Measurements from ENCODE around the gene P4HA3. TPM values are rescaled to one million over a fixed set of nuclear protein-coding genes. Genes with fewer than 3 reads are reported as not detected.

The P4HA3 gene
- total RNA-seq, 4 donors from 2014 or later, result 0.42 TPM; not detected in 3

DNA sequence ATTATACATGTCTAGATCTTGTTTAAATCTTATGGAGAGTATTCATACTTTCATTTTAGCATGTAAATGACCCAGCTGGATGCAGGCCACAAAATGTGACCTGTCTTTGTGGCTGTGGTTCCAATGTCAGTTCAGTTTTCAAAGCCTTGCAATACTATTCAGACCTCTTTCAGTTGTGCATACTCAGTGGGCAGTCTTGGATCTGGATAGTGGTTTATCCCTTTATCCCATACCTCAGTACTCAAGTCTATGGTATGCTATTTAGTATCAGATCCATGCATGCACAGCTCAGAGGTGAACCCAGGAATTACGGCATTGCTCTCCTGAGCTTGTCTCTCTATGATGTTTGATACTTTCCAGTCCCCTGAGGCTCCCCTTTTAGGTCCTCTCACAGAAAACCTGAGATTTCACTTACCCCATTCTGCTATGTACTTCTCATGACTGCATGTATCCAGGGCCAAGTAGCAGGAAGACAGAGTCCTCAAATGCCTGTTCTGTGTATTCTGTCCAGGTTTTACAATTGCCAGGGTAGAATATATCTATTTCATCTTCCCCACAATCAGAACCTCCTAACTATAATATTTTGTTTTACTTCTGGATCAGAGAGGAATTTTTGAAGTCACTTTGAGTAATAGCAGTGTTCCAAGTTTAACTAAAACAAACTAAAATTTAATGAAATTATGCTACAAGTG, 6.9 kb upstream of the P4HA3 start:
- Histone ChIP-seq H3K27ac (no peak overlapping the region), H3K4me3 (no peak overlapping the region), H3K27me3 (no peaks in the 10 kb centered on the region), H3K36me3 (no peaks in the 10 kb centered on the region), H3K4me1 (peaks cover 7% of the 10 kb centered on the region), H3K9me3 (no peaks in the 10 kb centered on the region)
- WGBS, result 79% methylated on average over 1 of the region's 1 CpG
- TF ChIP-seq EP300 (IDR thresholded peaks at IDR 0.05) (no peak), POLR2AphosphoS5 (IDR thresholded peaks at IDR 0.05) (no peak), POLR2A (IDR thresholded peaks at IDR 0.05) (no peak)
- TF ChIP-seq, protein P1, sequence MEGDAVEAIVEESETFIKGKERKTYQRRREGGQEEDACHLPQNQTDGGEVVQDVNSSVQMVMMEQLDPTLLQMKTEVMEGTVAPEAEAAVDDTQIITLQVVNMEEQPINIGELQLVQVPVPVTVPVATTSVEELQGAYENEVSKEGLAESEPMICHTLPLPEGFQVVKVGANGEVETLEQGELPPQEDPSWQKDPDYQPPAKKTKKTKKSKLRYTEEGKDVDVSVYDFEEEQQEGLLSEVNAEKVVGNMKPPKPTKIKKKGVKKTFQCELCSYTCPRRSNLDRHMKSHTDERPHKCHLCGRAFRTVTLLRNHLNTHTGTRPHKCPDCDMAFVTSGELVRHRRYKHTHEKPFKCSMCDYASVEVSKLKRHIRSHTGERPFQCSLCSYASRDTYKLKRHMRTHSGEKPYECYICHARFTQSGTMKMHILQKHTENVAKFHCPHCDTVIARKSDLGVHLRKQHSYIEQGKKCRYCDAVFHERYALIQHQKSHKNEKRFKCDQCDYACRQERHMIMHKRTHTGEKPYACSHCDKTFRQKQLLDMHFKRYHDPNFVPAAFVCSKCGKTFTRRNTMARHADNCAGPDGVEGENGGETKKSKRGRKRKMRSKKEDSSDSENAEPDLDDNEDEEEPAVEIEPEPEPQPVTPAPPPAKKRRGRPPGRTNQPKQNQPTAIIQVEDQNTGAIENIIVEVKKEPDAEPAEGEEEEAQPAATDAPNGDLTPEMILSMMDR (IDR thresholded peaks at IDR 0.05), result no peak
- DNase-seq (ENCODE audit: low spot score in 2 of 2), result no peak

DNA sequence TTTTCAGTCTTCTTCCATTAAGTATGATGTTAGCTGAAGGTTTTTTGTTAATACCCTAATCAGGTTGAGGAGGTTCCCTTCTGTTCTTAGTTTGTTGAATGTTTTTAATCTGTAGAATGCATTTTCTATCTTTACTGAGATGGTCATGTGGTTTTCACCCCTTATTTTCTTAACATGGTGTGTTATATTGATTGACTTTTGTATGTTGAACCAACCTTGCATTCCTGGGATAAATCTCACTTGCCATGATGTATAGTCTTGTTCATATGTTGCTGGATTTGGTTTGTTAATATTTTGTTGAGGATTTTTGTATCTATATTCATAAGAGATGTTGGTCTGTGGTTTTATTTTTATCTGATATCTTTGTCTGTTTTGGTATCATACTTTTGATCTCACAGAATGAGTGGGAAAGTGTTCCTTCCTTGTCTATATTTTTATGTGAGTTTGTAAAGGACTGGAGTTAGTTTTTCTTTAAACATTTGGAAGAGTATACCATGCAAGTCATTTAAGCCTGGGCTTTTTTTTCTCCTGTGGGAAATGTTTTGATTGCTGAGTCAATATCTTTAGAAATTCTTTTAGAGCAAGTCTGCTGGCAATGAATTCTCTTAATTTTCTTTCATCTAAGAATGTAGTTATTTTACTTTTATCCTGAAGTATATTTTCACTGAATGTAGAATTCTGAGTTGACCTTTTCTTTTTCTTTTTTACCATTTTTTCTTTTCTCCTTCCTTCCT, 5.5 kb upstream of the P4HA3 start:
- TF ChIP-seq POLR2AphosphoS5 (IDR thresholded peaks at IDR 0.05), result no peak
- no peak for TF ChIP-seq EP300 (IDR thresholded peaks at IDR 0.05)
- TF ChIP-seq POLR2A (IDR thresholded peaks at IDR 0.05), result no peak
- TF ChIP-seq, protein P1 (IDR thresholded peaks at IDR 0.05), result no peak
- Histone ChIP-seq H3K4me3 (no peak overlapping the region), H3K27me3 (no peaks in the 10 kb centered on the region), H3K36me3 (no peaks in the 10 kb centered on the region), H3K27ac (no peak overlapping the region), H3K9me3 (no peaks in the 10 kb centered on the region), H3K4me1 (peaks cover under 1% of the 10 kb centered on the region)
- no peak for DNase-seq (ENCODE audit: low spot score in 2 of 2)

DNA sequence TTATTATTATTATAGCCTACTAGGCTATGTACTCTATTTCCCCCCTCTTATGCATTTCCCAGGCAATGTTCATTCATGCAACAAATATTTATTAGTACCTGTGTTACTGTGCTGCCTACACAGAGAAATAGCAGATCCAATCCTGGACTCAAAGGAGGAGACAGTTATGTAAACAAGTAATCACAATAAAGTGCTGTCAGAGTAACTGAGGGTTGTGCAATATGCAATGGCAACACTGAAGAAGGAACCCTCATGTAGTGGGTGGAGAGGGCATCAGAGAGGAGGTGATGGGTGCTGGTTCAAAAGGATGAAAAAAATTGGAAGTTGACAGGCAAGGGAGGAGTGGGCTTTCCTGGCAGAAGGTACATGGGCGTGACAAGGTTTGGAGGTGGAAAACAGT, 886 bp upstream of the P4HA3 start:
- no peaks in the 10 kb centered on the region for H3K27me3 ChIP-seq
- 90% methylated on average over 1 of the region's 1 CpG for WGBS
- H3K27ac ChIP-seq, result no peak overlapping the region
- H3K4me1 ChIP-seq, result peaks cover 12% of the 10 kb centered on the region
- no peak overlapping the region for H3K4me3 ChIP-seq
- no peak for DNase-seq (ENCODE audit: low spot score in 2 of 2)
- TF ChIP-seq POLR2AphosphoS5 (IDR thresholded peaks at IDR 0.05) (no peak), EP300 (IDR thresholded peaks at IDR 0.05) (no peak), POLR2A (IDR thresholded peaks at IDR 0.05) (no peak)
- TF ChIP-seq, protein P1 (IDR thresholded peaks at IDR 0.05), result no peak
- no peaks in the 10 kb centered on the region for H3K9me3 ChIP-seq
- H3K36me3 ChIP-seq, result no peaks in the 10 kb centered on the region

DNA sequence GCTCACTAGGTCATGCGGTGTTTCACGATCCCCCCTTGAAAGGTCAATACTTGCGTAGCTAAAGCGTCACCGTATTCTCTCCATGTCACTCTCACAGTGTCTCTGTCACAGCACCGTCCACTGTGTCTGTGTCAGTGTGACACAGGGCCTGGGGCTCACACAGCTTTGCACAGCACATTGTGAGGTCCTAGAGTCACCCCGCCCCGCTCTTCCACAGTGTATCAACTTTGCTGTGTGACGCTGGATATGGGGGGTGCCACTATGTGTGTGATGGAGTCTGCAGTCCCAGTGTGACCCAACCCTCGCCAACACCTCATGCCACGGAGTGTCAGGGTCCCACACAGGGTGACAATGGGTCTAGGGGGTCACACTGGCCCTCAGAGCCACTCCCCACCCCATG, 583 bp downstream of the P4HA3 start:
- no peaks in the 10 kb centered on the region for H3K27me3 ChIP-seq
- H3K4me3 ChIP-seq, result peak overlapping the region; percentile 51
- H3K4me1 ChIP-seq, result peaks cover 12% of the 10 kb centered on the region
- no peaks in the 10 kb centered on the region for H3K9me3 ChIP-seq
- no peak overlapping the region for H3K27ac ChIP-seq
- H3K36me3 ChIP-seq, result no peaks in the 10 kb centered on the region
- no peak for TF ChIP-seq EP300 (IDR thresholded peaks at IDR 0.05)
- TF ChIP-seq, protein P1 (IDR thresholded peaks at IDR 0.05), result no peak
- TF ChIP-seq POLR2AphosphoS5 (IDR thresholded peaks at IDR 0.05), result no peak
- DNase-seq (ENCODE audit: low spot score in 2 of 2), result no peak
- 76% methylated on average over 11 of the region's 11 CpGs for WGBS

DNA sequence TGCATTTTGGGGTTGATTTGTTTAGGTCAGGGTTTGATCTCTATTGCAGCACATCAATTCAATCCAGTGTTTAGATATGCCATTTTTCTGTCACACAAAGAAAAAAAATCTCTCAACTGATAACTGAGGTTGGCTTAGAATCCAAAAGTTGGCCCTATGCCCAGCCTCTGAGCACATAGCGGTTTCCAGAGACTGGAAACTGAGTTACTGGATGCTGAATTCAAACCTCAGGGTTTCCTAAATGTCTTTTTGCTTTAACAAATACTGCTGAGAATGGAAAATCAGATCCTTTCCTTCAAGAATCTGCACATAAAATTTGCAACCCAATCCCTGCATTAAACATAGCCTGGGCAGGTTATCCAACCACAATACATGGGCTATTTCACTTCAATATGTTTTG, 4.0 kb downstream of the P4HA3 start:
- Histone ChIP-seq H3K4me3 (no peak overlapping the region), H3K27ac (no peak overlapping the region), H3K9me3 (no peaks in the 10 kb centered on the region), H3K4me1 (peaks cover 12% of the 10 kb centered on the region), H3K27me3 (no peaks in the 10 kb centered on the region), H3K36me3 (no peaks in the 10 kb centered on the region)
- WGBS, result 31% methylated on average over 1 of the region's 1 CpG
- DNase-seq (ENCODE audit: low spot score in 2 of 2), result no peak
- TF ChIP-seq, protein P1 (IDR thresholded peaks at IDR 0.05), result no peak
- TF ChIP-seq POLR2AphosphoS5 (IDR thresholded peaks at IDR 0.05), result no peak
- no peak for TF ChIP-seq EP300 (IDR thresholded peaks at IDR 0.05)
- no peak for TF ChIP-seq POLR2A (IDR thresholded peaks at IDR 0.05)

All from suprapubic skin (tissue), 4 donors.